Activated T-helper 17 cell treated with anti-CD3 and anti-CD28 coated beads, Interleukin-2, amount 50 U/mL, for 72 hours (primary cell): ENCODE results near the gene GNLY. TPM values are rescaled to one million over a fixed set of nuclear protein-coding genes. Genes with fewer than 3 reads are reported as not detected.

Experiments
- ATAC-seq: fragments of 150-1000 bp; cut with Tn5 transposase; replicated peaks from 2 replicates; pipeline ENCODE4 v1.10.0; 2021; ENCODE audit warnings: mild to moderate bottlenecking, moderate library complexity
- H3K27ac Mint-ChIP-seq: one replicate; pipeline ENCODE4 v1.8.0; 2022; ENCODE audit warnings: mixed read lengths
- H3K27me3 Mint-ChIP-seq: one replicate; pipeline ENCODE4 v1.8.0; 2022; ENCODE audit warnings: mixed read lengths
- H3K36me3 Mint-ChIP-seq: one replicate; pipeline ENCODE4 v1.8.0; 2022; ENCODE audit warnings: low read depth, mild to moderate bottlenecking, mixed read lengths
- H3K4me1 Mint-ChIP-seq: one replicate; pipeline ENCODE4 v1.8.0; 2022; ENCODE audit warnings: mixed read lengths
- H3K4me3 Mint-ChIP-seq: one replicate; pipeline ENCODE4 v1.8.0; 2022; ENCODE audit warnings: mild to moderate bottlenecking, mixed read lengths
- H3K9me3 Mint-ChIP-seq: one replicate; pipeline ENCODE4 v1.8.0; 2022; ENCODE audit warnings: mixed read lengths
- total RNA-seq, 2 donors: library from RNA; stranded (reverse); gene quantifications; one replicate each; pipeline ENCODE4 v1.2.3, GENCODE V29; 2022

The GNLY gene
- total RNA-seq, 2 donors from 2014 or later, result 10.6 to 32.4 TPM

DNA sequence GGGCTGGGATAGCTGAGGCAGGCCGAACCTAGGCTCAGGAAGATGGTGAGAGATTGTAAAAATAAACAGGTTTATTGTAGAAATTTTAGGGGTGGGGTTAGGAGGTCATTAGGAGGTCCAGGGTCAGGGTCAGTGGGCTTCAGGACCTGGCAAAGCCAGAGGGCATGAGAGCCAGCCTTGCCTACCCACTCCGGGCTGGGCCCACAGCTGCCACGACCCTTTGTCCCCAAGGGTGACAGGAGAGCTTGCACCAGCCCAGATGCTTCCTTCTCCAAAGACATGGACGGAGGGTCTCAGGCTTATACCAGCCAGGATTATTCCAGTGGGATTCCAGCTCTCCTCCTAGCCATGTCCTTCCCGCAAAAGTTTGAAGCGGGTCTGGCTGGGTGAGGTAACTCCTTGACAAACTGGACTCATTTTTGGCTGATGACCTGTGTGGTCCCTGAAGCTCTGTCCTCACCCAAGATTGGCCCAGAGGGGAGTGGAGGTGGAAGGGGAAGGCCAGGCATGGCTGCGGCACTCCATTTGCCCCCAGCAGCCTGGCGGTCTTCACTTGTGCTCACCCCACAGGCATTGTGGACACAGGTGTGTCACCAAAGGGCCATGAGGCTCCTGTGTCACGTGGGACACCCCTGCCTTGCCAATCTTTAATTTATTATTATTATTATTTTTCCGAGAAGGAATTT is 35.8 kb downstream of the GNLY start:
- ATAC-seq, result no peak
- Mint-ChIP-seq H3K4me1 (no peaks in the 10 kb centered on the region), H3K9me3 (no peaks in the 10 kb centered on the region), H3K36me3 (no peaks in the 10 kb centered on the region), H3K4me3 (no peak overlapping the region), H3K27ac (no peak overlapping the region), H3K27me3 (peaks cover 14% of the 10 kb centered on the region)

DNA sequence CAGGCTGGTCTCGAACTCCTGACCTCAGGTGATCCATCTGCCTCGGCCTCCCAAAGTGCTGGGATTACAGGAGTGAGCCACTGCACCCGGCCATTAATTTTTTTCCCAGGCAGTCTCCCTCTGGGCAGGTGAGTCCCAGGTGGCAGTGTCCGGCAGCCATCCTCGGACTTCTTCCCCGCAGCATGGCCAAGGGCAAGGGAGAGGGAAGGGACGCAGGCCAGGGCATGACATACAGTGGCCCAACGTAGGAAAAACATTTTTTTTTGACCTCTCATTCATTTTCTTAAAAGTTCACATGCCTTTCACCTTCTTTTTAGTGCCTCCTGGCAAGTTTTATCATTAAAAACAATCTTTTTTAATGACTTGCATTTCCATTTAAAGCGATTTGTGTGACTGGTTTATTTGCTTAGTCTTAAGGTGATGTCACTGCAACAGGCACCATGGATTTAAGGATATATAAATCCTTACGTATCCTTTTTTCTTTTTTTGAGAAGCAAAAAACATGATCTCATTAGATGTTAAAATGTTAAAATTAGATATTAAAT is 36.6 kb downstream of the GNLY start:
- peaks cover 12% of the 10 kb centered on the region for H3K27me3 Mint-ChIP-seq
- no peaks in the 10 kb centered on the region for H3K4me1 Mint-ChIP-seq
- ATAC-seq, result no peak
- H3K9me3 Mint-ChIP-seq, result no peaks in the 10 kb centered on the region
- no peaks in the 10 kb centered on the region for H3K36me3 Mint-ChIP-seq
- H3K4me3 Mint-ChIP-seq, result no peak overlapping the region
- H3K27ac Mint-ChIP-seq, result no peak overlapping the region

GRCh38 chr2:85731606-85732005 is 37.4 kb downstream of the GNLY start:
- no peaks in the 10 kb centered on the region for H3K9me3 Mint-ChIP-seq
- H3K27ac Mint-ChIP-seq, result no peak overlapping the region
- H3K36me3 Mint-ChIP-seq, result no peaks in the 10 kb centered on the region
- H3K4me3 Mint-ChIP-seq, result no peak overlapping the region
- ATAC-seq, result no peak
- H3K27me3 Mint-ChIP-seq, result peaks cover 15% of the 10 kb centered on the region
- no peaks in the 10 kb centered on the region for H3K4me1 Mint-ChIP-seq

- Mint-ChIP-seq H3K4me3 (no peak overlapping the region), H3K27ac (no peak overlapping the region), H3K27me3 (peaks cover 15% of the 10 kb centered on the region)
These were observed 38.4 kb downstream of the GNLY start for GRCh38 chr2:85732467-85733120.

DNA sequence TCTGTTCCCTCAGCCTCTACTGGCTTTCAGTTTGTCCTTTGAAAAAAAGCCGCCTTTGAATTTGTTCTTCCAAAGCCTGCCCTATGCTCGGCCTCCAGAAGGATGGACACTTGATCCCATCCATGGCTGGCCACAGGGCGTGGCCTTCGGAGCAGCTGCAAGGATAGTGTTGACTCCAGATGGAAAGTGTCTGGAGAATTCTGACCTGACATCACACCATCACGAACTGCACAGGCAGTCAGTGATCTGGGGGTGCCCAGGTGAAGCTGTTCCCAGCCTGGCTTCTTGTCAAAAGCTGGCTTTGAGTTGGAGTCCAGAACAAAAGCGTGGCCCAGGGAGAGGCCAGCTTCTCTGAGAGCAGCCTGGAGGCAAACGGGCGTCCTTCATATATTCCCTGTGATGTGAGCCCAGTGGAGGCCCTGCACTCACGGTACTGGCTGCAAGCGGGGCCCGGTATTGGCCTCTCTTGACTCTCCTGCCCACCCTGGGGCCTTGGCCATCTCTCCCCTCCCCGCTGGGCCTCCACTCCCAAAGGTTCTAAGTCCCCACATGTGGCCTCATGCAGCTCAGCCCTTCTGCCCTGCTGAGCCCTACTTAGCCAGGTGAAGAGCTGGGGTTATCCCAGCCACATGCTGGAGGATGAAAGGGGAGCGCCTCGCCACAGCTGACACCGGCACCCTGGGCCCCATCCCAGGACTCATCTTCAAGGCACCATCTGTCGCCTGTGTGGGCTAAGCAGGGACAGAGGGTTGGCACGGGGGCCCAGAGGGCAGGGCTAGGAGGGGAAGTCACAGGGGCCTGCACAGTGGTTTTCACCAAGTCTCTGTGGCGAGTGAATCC is 39.2 kb downstream of the GNLY start:
- peaks cover 16% of the 10 kb centered on the region for H3K27me3 Mint-ChIP-seq
- no peak for ATAC-seq

More at GRCh38 chr2:85732467-85733120, 38.4 kb downstream of the GNLY start:
- no peaks in the 10 kb centered on the region for H3K36me3 Mint-ChIP-seq
- H3K9me3 Mint-ChIP-seq, result no peaks in the 10 kb centered on the region
- no peaks in the 10 kb centered on the region for H3K4me1 Mint-ChIP-seq
- no peak for ATAC-seq

GRCh38 chr2:85734015-85734414 is 39.9 kb downstream of the GNLY start:
- peaks cover 19% of the 10 kb centered on the region for H3K27me3 Mint-ChIP-seq
- ATAC-seq, result no peak
- H3K4me1 Mint-ChIP-seq, result no peaks in the 10 kb centered on the region
- no peak overlapping the region for H3K27ac Mint-ChIP-seq
- no peaks in the 10 kb centered on the region for H3K9me3 Mint-ChIP-seq
- H3K36me3 Mint-ChIP-seq, result no peaks in the 10 kb centered on the region
- H3K4me3 Mint-ChIP-seq, result no peak overlapping the region

More for the DNA sequence above, 39.2 kb downstream of the GNLY start:
- Mint-ChIP-seq H3K9me3 (no peaks in the 10 kb centered on the region), H3K27ac (no peak overlapping the region), H3K36me3 (no peaks in the 10 kb centered on the region), H3K4me3 (no peak overlapping the region), H3K4me1 (no peaks in the 10 kb centered on the region)

DNA sequence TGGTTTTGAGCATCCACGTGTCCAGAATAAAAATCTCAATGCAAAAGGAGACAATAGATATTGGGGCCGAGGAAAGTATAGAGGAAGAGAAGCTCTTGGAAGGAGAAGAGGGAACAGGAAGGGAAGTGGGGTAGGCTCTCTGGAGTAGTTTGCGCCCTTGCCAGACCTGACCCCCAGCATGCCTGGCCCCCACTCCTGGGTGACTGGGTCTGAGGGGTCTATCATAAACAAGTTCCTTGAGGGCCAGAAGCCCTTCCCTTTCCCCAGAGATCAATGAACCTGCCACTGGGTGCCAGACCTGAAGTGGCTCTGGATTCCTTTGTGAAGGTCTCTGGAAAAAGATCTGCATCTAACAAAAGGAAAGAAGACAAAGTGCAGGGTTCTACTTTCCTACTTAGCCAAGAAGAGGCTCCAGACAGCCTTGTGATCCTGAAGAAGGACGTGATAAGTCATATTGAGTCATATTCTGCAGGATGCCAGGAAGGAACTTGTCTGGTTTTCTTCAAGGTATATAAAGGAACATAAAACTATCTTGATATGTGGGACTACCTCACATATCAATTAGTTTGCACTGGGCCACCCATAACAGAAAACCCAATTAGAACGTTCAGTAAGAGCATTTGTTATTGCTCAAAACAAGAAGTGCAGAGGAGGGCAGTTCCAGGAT is 40.9 kb downstream of the GNLY start:
- H3K4me1 Mint-ChIP-seq, result no peaks in the 10 kb centered on the region
- H3K27ac Mint-ChIP-seq, result no peak overlapping the region
- H3K9me3 Mint-ChIP-seq, result no peaks in the 10 kb centered on the region
- H3K36me3 Mint-ChIP-seq, result no peaks in the 10 kb centered on the region
- H3K27me3 Mint-ChIP-seq, result peaks cover 19% of the 10 kb centered on the region
- ATAC-seq, result no peak
- no peak overlapping the region for H3K4me3 Mint-ChIP-seq

DNA sequence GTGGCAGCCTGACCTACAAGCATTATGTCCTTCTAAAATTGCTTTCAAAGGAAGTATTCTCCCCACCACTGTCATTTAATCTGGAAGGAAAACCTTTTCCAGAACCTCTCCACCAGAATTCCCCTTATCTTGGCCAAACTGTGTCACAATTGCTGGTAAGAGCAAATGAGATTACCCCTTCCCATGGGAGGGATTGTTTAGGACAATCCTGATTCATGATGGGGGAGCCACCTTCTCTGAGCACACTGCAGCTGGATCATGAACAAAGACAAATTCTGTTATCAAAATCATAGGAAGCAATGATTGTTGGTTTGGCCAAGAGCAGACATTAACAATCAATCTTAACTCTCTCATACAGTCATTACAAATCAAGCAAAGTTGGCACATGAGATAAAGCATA is 41.5 kb downstream of the GNLY start:
- H3K4me1 Mint-ChIP-seq, result no peaks in the 10 kb centered on the region
- no peak overlapping the region for H3K27ac Mint-ChIP-seq
- ATAC-seq, result no peak
- no peaks in the 10 kb centered on the region for H3K36me3 Mint-ChIP-seq
- H3K9me3 Mint-ChIP-seq, result no peaks in the 10 kb centered on the region
- peaks cover 20% of the 10 kb centered on the region for H3K27me3 Mint-ChIP-seq
- no peak overlapping the region for H3K4me3 Mint-ChIP-seq

GRCh38 chr2:85736456-85737355 is 42.5 kb downstream of the GNLY start:
- Mint-ChIP-seq H3K27ac (no peak overlapping the region), H3K9me3 (no peaks in the 10 kb centered on the region), H3K27me3 (peaks cover 26% of the 10 kb centered on the region), H3K36me3 (no peaks in the 10 kb centered on the region), H3K4me1 (no peaks in the 10 kb centered on the region), H3K4me3 (no peak overlapping the region)
- ATAC-seq, result no peak

DNA sequence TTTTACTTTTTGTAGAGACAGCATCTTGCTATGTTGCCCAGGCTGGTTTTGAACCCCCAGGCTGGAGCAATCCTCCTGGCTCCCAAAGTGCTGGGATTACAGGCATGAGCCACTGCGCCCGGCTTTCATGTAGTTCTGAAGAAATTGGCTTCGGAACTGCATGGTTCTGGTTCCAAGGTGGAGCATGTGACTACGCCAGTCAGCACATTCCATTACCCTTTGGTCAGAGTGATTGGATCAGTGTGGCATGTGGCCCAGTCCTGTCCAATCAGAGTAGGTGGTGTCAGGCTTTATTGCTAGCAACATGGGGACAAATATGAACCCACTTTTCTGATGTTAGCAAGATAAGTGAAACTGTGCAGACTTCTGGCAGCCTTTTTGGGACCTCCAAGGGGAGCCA is 43.3 kb downstream of the GNLY start:
- no peak for ATAC-seq
- Mint-ChIP-seq H3K9me3 (no peaks in the 10 kb centered on the region), H3K27ac (no peak overlapping the region), H3K4me1 (no peaks in the 10 kb centered on the region), H3K27me3 (peaks cover 34% of the 10 kb centered on the region), H3K36me3 (no peaks in the 10 kb centered on the region), H3K4me3 (no peak overlapping the region)

- Mint-ChIP-seq H3K27ac (no peak overlapping the region), H3K27me3 (peaks cover 39% of the 10 kb centered on the region), H3K9me3 (no peaks in the 10 kb centered on the region), H3K4me3 (no peak overlapping the region), H3K36me3 (no peaks in the 10 kb centered on the region), H3K4me1 (no peaks in the 10 kb centered on the region)
- no peak for ATAC-seq
These were observed 43.8 kb downstream of the GNLY start for GRCh38 chr2:85737961-85738360.

DNA sequence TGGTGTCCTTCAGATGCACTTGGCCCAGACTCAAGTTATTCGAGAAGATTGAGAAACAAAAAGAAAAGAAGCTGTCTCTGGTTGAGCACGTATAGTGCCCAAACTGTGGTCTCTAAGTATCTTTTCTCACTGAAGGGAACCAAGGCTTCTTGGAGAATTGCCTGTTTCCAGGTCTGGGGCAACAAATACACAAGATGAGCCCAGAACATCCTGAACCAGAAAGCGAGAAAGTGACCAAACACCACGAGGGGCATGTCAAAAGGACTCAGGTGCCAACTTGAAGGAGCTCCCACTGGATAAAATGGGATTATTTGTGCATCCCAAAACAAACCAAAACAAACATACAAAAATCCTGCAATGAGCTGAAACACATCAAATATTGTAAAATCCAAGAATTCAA is 46.0 kb downstream of the GNLY start:
- H3K27ac Mint-ChIP-seq, result no peak overlapping the region
- no peaks in the 10 kb centered on the region for H3K36me3 Mint-ChIP-seq
- H3K4me1 Mint-ChIP-seq, result no peaks in the 10 kb centered on the region
- no peak for ATAC-seq
- H3K4me3 Mint-ChIP-seq, result no peak overlapping the region
- H3K27me3 Mint-ChIP-seq, result peaks cover 47% of the 10 kb centered on the region
- H3K9me3 Mint-ChIP-seq, result no peaks in the 10 kb centered on the region

- Mint-ChIP-seq H3K27ac (no peak overlapping the region), H3K9me3 (no peaks in the 10 kb centered on the region), H3K36me3 (no peaks in the 10 kb centered on the region), H3K4me1 (no peaks in the 10 kb centered on the region), H3K4me3 (no peak overlapping the region), H3K27me3 (peaks cover 51% of the 10 kb centered on the region)
- no peak for ATAC-seq
These were observed 47.2 kb downstream of the GNLY start for GRCh38 chr2:85741211-85741832.
